NCI-H2107 (cell line): ENCODE data around the gene MYF6.

Experiments
- DNase-seq: peaks from one replicate; lab custom pipeline; 2025; lab: John Stamatoyannopoulos, UW

The MYF6 gene

GRCh38 chr12:80707830-80708258 is 410 bp downstream of the MYF6 start:
- no peak for DNase-seq

GRCh38 chr12:80708259-80708974 is 983 bp downstream of the MYF6 start:
- no peak for DNase-seq

DNA sequence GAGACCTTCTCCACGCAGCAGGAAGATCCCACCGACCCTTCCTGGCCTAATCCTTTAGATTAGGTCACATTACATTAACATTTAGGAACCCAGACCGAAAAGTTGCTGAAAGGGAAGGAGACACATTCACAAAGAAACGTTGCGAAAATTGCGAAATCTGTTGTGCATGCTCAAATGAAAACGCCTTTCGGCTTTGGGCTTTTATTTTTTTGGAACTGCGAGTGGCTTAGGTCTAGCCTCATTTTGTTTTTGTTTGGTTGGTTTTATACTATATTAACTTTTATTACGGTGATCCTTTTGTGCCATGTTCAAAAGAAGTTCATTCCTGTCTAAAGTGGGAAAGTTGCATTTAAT is 1.5 kb downstream of the MYF6 start:
- no peak for DNase-seq

DNA sequence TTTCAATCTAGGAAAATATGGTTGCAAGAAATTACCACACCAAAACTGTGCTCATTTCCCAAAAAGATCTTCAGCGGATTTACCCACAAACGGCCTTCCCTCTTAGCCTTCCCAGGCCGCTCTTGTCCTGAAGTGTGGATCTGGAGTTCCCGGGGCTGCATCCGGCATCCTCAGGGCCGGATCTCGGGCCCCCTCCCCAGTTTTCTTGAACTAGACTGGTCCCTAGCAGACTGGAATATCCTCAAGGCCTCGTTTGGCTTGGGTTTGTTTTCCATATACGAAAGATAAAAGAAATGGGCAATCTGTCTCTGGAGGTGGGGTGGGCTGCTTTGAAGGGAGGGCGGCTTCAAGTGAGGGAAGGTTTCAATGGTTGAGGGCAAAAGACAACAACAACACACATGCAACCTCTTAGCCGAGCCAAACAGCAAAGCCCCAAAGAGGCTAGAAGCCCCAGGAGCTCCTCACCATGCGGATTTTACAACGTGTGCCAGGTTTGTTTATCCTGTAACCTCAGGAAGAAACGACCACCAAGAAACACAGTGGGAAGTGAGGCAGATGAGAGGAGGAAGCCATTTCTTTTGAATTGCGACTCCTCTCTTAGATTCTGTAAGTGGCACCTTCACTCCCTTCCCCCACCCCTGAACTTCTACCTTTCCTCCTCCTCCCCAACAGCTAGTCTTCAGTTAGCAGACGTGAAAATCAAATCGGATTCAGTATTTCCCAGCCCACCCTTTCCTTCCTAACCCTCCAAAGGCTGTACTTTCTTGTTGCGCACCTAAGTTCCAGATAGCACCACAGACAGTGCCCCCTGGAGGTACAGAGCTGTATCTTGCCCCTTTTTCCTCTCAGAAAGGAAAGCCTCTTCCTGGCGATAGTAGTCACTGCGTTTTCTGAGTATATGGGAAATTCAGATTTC is 2.6 kb downstream of the MYF6 start:
- no peak for DNase-seq

- no peak for DNase-seq
Observed at GRCh38 chr12:80710727-80711449, 3.5 kb downstream of the MYF6 start.

GRCh38 chr12:80711866-80712265 is 4.4 kb downstream of the MYF6 start:
- no peak for DNase-seq

GRCh38 chr12:80712866-80713265 is 5.4 kb downstream of the MYF6 start:
- DNase-seq = no peak

GRCh38 chr12:80713419-80713818 is 6.0 kb downstream of the MYF6 start:
- DNase-seq = no peak

DNA sequence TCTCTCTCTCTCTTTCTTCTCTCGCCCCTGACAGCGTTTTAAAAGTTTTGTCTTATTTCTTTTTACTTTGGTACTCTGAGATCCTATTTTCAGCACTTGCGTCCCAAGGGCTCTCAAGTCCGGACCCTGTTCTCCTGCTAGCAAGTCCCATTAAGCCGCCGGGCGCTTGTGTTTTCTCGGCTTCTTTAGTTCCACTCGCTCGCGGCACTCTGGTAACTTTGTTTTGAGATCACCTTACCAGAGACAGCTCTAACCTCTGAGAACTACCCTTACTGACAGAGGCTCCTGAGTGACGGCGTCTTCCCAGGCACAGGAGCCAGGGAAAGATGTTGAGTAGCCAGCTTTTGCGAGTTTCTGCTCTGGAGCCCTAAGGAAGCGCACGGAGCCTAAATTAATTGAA is 6.6 kb downstream of the MYF6 start:
- DNase-seq = no peak

GRCh38 chr12:80714846-80715245 is 7.4 kb downstream of the MYF6 start:
- DNase-seq = no peak

- DNase-seq = no peak
Observed at GRCh38 chr12:80715713-80716249, 8.3 kb downstream of the MYF6 start.

DNA sequence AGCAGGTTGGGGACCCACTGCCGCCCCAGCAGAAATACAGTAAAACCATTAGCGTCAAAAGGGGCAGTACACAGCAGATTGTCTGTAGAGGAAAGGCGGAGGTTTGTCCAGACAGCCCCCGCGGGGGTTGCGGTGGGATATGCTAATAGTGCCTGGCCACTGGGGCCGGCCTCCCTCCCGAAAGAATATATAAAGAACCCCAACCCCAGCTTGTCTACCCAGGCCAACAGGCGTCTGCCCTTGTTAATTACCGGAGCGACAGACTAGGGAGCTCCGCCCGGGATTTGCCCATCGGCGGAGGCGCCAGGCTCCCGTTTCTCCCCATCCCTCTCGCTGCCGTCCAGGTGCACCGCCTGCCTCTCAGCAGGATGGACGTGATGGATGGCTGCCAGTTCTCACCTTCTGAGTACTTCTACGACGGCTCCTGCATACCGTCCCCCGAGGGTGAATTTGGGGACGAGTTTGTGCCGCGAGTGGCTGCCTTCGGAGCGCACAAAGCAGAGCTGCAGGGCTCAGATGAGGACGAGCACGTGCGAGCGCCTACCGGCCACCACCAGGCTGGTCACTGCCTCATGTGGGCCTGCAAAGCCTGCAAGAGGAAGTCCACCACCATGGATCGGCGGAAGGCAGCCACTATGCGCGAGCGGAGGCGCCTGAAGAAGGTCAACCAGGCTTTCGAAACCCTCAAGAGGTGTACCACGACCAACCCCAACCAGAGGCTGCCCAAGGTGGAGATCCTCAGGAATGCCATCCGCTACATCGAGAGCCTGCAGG is 9.4 kb downstream of the MYF6 start, which contains the start of gene MYF5:
Gene MYF5 (plus strand): TSS at position 217 of the 774 bp plus-strand sequence. CDS start 152 bp downstream, at position 369.
- DNase-seq = no peak

- DNase-seq = no peak
Observed at GRCh38 chr12:80717856-80718255, 10.4 kb downstream of the MYF6 start.

DNA sequence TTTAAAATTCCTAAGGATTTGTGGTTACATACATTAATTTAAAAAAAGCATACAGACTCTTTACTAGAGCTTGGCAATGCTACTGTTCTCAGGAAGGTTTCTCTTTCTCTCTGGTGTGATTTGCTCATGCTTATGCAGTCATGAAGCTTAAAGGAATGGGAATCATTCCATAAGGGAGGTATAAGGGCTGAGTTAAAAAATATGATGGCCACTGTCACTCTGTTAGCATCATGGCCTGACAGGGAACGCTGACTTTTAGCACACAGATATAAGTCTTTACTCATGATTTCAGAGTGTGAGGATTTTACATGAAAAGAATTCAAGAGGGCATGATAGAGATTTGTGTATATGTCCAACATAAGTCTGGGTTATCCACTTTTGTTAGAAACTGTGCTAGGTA is 13.1 kb downstream of the MYF6 start:
- DNase-seq = no peak

DNA sequence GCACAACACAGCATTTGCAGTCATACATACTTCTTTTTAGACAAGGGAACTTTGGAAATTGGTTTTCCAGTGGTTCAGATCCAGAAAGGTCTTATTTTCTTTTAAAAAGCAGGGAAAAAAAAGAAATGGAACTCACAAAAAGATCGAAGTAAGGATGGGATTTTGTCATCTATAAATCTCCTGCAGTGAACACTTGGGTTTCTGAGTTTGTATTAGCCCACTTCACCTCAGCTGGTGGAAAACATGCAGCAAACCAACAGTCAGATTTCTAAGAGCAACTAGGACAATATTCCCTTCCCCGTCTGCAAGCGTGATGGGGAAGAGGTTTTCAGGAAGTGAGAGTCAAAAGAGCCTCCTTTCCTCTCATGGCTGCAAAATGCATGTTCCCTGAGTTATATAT is 13.9 kb downstream of the MYF6 start:
- DNase-seq = no peak

GRCh38 chr12:80745851-80746505 is 38.5 kb downstream of the MYF6 start:
- no peak for DNase-seq

DNA sequence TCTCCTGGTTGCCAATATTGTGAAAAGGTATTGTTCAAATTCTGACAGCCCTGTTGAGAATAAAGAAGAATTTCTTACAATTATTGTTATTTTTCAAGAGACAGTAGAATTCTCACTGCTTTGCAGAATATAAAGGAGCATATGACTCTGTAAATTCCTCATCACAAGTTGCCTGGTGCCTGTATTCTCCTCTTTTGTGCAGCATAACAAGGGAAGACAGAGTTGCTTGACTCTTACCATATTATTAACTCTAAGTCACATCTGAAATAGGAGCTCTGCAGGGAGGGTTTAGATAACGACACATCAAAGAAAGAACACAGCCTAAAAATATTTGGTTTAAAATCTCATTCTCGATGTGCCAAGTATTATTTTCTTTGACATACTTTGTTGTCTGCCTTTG is 40.4 kb downstream of the MYF6 start:
- no peak for DNase-seq

GRCh38 chr12:80749456-80749855 is 42.0 kb downstream of the MYF6 start:
- no peak for DNase-seq

DNA sequence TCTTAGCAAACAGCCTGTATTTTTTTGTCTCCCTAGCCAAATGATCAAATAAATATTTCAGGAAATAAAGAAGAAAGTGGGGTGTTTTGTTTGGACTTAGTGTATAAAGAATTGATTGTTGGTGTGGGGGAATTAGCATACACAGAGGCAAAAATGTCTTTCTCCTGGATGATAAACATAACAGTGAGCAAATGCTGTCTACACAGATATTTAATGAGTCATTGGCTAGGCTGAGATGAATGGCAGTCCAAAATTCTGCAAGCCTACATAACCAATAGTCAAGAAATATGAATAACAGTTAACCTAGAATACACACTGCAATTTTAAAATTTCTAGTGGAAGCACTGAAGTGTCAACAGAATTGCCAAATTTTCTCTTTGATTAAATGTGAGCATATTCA is 45.0 kb downstream of the MYF6 start:
- no peak for DNase-seq

DNA sequence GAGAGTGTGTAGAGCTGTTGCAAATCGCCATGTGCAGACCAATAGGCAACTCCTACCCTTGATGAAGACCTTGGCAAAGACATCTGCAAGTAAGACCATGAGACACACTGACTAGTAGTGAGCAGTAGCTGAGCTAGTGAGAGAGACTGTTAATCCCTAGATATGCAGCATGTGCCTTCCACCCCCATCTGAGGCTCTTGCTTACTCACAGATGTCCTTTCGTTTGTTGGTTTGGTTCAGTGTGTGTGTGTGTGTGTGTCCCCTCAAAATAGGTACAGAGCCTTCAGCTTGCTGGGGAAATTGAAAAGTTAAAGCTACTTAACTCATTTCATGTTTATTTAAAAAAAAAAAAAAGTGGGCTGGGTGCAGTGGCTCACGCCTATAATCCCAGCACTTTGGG is 46.8 kb downstream of the MYF6 start:
- DNase-seq = no peak

DNA sequence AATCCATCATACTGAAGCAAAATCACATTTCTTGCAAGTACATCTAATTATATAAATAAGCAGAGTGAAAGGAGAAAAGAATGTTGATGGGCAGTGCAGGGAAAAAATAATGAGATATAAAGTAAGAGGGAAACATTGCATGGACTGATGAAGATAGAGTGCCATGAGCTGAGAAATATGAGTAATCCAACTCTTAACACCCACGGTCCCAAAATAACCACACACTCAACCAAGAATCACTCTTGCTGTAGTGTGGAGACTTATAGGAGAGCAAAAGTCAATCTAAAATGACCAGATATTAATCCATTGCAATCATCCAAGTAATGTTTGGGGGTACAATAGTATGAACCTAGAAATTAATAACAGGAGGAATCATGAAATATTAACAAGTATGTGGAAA is 49.4 kb downstream of the MYF6 start:
- DNase-seq = no peak
